ENCODE measurements around the gene PCSK7.
"Not testable (repeated sequence)": the region's sequence is repeated elsewhere in the genome, so short reads cannot be mapped to it uniquely, and the experiment has no call there.

The PCSK7 gene

GRCh38 chr11:117183724-117184349, 48.0 kb downstream of the PCSK7 start:
- no peak for DNase-seq (ENCODE audit: low spot score)

GRCh38 chr11:117183178-117183577, 48.7 kb downstream of the PCSK7 start:
- not testable (repeated sequence) for DNase-seq (ENCODE audit: low spot score)

DNA sequence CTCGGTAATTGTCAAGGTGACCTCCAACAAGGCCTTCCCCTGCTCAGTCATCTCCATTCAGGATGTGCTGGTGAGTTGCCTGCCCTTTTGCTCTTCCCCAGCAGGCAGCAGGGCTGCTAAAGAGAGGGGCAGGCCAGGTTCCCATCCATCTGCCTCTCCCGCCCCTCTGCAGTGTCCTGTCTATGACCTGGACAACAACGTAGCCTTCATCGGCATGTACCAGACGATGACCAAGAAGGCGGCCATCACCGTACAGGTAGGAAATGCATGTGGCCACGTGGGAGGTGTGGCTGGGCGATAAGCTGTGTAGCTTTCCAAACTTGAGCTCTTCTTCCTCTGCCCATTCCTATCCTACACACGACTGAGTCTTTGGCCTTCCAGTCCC, 49.3 kb downstream of the PCSK7 start:
- no peak for DNase-seq (ENCODE audit: low spot score)

DNA sequence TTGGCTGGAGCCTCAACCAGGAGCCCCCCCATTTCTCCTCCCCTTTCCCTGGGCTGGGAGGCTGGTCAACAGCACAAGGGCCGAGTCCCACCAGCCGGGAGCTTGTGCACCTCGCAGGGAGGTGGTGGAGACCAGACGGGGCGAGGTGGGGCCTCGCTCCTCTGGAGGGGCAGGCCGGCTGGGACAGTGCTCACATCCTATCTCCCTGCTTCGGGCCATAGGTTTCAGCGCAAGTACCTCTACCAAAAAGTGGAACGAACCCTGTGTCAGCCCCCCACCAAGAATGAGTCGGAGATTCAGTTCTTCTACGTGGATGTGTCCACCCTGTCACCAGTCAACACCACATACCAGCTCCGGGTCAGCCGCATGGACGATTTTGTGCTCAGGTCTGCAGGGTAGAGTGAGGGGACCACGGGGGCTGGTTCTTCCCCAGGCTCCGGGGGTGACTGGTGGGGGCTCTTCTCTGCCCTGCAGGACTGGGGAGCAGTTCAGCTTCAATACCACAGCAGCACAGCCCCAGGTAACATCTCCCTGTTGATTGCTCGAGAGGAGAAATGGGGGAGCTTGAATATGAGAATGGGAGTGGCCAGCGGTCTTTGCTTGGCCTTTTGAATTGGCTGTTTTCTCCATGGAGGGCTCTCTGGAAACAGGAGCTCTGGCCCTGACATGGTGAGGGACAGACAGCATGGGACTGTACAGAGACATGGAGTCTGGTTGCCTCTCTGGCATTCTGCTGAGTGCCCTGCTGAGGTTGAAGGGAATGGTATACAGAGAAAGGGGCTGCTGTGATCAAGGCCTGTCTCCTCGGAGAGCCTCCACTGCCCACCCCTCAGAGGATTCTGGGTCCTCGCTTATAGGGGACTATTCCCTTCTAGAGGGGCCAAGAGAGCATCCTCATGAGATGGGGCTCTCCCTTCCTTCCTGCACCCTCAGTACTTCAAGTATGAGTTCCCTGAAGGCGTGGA, 50.0 kb downstream of the PCSK7 start:
- no peak for DNase-seq (ENCODE audit: low spot score)

DNA sequence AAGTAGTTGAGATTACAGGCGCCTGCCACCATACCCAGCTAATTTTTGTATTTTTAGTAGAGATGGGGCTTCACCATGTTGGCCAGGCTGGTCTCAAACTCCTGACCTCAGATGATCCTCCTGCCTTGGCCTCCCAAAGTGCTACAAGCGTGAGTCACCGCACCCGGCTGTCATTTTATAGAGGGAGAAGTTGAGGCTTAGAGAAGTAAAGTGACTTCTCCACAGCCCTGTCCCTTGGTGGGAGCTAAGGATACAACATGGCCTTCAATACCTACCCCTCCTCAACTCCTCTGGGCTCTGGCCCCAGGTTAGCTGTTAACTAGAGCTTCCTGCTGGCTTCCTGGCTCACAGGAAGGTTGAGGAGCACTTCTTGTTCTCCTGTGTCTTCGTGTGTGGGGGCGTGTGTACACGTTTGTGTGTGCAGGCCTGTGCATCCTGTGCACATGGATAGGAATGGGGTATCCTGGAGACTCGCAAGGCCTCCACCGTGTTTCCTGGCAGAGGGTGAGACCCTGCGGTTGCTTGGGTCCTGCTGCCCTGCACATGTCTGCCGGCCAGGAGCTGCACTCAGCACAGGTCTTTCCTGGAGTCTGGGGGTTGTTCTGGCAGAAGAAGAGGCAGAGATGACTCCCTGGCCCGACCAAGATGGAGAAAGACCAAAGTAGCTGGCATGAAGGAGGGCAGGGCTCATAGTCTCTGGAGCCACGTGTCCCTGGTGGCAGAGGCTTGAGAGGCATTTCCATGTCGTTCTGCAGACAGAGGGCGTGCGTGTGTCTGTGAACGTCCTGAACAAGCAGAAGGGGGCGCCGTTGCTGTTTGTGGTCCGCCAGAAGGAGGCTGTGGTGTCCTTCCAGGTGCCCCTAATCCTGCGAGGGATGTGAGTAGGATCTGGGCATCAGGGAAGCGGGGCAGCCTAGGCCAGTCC, 51.0 kb downstream of the PCSK7 start:
- peak; percentile 85 for DNase-seq (ENCODE audit: low spot score)

DNA sequence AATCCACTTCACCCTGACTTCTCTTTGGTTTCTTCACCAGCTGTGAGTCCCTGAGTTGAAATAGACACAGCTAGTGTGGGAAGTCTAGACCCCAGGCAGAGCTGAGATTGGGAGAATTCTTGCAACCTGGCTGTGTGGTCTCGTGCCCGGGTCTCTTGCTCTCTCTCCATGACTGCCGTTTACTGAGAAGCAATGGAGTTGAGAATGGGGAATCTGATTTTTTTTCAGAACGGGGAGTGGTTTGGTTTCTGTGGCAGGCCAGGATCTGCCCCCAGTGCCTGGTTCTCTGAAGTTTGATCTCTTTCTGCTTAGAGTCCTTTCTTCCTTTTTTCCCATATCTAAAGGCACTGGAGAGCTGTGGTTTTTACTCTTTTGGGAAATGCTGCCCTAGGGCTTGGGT, 51.9 kb downstream of the PCSK7 start:
- DNase-seq (ENCODE audit: low spot score) = no peak

DNA sequence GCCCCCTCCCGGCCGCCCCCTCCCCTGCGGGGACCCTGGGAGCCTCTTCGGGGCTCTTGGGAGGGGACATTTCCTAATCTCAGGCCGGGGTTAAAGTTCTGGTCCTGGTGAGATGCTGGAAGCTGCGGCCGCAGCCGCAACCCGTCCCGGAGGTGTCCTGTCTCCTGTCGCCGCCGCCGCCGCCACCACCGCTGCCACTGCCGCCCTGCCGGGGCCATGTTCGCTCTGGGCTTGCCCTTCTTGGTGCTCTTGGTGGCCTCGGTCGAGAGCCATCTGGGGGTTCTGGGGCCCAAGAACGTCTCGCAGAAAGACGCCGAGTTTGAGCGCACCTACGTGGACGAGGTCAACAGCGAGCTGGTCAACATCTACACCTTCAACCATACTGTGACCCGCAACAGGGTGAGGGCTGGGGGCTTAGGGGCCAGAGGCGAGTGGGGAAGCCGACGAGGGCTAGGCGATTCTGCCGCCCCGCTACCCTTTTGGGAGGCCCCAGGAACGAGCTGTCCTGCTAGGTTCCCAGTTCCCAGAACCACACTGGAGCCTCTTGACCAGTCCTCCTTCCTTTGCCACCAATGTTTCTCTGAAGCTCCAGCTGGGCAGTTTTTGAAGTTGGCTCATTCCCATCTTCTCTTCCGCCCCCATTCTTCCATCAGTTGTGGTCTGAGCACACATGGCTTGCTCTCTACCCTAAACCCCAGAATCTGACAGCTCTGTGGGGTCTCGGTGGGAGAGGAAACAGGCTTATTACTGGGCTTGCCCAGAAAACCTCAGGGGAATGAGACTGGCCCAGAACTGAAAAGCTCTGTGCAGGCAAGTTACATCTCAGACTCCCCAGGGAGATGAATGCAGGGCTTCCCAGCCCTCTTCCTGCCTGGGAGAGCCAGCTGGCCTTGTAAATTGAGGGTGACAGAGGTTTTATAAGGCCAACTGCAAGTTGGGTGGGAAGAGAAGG, 52.5 kb downstream of the PCSK7 start:
- DNase-seq (ENCODE audit: low spot score) = peak; percentile 67

GRCh38 chr11:117178210-117179034, 53.5 kb downstream of the PCSK7 start, which contains the start of gene SIDT2:
SIDT2 (plus strand) TSS chr11:117178743; CDS start chr11:117179264, 521 bp downstream.
- DNase-seq (ENCODE audit: low spot score) = peak; percentile 93

- no peak for DNase-seq (ENCODE audit: low spot score)
Observed at GRCh38 chr11:117177534-117178209, 54.2 kb downstream of the PCSK7 start.

DNA sequence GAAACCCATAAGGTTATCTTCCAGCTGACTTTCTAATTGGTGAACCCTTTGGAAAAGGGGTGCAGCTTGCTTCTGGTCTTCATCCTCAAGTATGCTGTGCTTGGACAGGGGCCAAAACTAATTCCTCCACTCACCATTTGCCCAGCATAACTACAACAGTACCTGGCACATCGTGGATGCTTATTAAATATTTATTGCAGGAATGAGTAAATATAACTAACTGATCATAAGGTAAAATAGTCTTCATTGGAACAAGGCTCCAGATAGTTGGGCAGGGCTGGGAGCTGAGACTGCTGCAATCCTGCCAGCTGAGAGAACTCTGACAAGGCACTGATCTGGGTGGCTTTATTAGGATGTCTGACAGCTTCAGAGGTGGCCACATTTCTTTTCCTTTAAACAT, 55.7 kb downstream of the PCSK7 start:
- DNase-seq (ENCODE audit: low spot score) = no peak

GRCh38 chr11:117175781-117176180, 56.1 kb downstream of the PCSK7 start:
- no peak for DNase-seq (ENCODE audit: low spot score)

GRCh38 chr11:117175104-117175503, 56.8 kb downstream of the PCSK7 start:
- DNase-seq (ENCODE audit: low spot score) = no peak

DNA sequence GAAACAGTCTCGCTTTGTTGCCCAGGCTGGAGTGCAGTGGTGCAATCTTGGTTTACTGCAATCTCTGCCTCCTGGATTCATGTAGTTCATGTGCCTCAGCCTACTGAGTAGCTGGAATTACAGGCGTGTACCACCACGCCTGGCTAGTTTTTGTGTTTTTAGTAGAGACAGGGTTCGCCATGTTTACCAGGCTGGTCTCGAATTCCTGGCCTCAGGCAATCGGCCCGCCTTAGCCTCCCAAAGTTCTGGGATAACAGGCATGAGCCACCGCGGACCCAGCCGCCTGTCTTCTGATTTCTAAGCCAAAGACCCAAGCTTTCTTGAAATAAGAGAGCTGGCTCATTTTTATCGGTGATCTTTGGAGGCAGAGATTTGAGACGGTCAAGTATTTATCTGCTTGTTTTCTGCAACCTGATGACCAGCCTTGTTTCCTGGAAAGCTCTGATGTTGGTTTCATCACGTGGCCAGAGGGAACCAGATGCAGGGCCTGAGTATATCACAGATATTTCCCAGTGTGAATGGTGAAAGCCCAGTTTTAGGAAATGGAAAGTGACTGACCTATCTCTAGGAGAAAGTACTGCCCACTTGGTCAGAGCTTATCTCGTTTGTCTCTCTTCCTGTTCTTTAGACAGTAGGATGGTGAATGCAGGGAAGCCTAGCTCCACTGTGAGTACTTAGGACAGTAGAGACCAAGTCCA, 59.0 kb downstream of the PCSK7 start:
- no peak for DNase-seq (ENCODE audit: low spot score)

DNA sequence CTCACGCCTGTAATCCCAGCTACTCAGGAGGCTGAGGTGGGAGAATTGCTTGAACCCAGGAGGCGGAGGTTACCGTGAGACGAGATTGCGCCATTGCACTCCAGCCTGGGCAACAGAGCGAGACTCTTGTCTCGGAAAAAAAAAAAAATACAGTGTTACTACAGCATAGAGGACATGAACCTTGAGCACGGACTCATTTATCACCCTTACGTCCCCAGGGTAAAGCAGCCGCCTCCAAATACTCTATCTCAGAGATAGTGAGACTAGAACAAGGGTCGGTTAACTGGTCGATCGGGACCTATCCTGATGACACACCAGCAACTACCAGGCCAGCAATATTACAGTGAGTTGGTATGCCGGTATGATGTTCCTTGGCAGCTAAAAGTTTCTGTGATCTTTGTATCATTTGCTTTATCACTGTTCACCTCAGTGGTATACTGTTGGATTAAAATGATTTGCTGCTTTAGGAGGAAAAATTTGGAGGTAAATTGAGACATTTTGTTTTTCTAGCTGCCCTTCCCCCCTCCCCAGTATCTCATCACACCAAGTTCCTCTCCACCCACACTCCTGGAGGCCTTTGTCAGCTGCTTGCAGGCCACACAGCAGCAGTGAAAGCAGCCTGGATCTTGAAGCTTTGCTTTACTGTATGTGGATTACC, 60.3 kb downstream of the PCSK7 start:
- no peak for DNase-seq (ENCODE audit: low spot score)

DNA sequence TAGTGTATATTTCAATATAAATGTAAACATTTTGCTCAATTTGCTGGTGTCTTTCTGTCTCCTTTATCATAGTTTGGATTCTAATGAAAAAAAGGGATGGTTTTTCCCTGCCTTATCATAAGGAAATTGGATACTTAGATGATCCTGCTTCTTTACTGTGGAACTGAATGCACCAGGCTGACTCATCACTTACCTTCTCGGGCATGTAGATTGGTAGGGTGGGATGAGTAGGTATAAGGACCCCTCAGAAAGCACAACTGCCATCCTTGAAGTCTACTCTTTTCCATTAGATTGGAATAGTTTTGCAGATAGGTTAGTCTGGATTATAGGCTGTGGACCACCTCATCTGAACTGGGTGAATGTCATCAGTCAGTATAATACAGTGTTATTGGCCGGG, 60.9 kb downstream of the PCSK7 start:
- DNase-seq (ENCODE audit: low spot score) = no peak

- DNase-seq (ENCODE audit: low spot score) = no peak
Observed at GRCh38 chr11:117170210-117170609, 61.7 kb downstream of the PCSK7 start.

GRCh38 chr11:117169736-117170135, 62.1 kb downstream of the PCSK7 start:
- DNase-seq (ENCODE audit: low spot score) = no peak

DNA sequence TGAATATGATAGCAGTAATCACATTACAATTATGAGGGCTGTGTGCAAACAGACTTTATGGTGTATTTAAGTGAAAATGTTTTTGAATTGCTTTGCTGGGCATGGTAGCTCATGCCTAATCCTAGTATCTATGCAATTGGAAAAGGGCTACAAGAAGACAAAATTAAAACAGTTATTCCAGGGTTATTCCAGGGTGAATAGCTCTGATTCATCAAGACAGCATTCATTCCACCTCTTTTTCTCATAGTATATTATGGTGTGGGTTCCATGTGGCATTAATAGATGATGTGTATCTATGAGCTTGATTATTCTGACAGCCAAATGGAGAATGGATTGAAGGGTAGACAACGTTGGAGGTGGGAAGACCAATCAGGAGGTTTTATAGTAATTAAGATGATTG, 65.4 kb downstream of the PCSK7 start:
- DNase-seq (ENCODE audit: low spot score) = no peak
